Hindlimb muscle (tissue), 1 donor: ENCODE measurements around the gene ZBTB8OS. TPM values are rescaled to one million over a fixed set of nuclear protein-coding genes. Genes with fewer than 3 reads are reported as not detected.

Experiments used
- DNase-seq: peaks from one replicate; pipeline ENCODE4 v3.0.0-alpha.2; 2013
- polyA plus RNA-seq: library from polyadenylated mRNA; unstranded; fragments of 120-200 nt; gene quantifications from one replicate; pipeline ENCODE4 v1.2.1, GENCODE V29; 2013; ENCODE audit not compliant: insufficient read length

ZBTB8OS gene
- polyA plus RNA-seq, 1 donor: 23.2 TPM

GRCh38 chr1:32606565-32607371 lies 43.6 kb downstream of the ZBTB8OS start:
- DNase-seq: no peak

- no peak for DNase-seq
These were observed 44.5 kb downstream of the ZBTB8OS start for GRCh38 chr1:32605711-32606424.

GRCh38 chr1:32600034-32600433 lies 50.3 kb downstream of the ZBTB8OS start:
- DNase-seq: no peak

GRCh38 chr1:32592943-32593342 lies 57.4 kb downstream of the ZBTB8OS start:
- DNase-seq: no peak

GRCh38 chr1:32580348-32581017 lies 69.9 kb downstream of the ZBTB8OS start:
- DNase-seq: no peak

Other genes with a start within 250 kb of the ZBTB8OS start
- 0.14 TPM for gene ZBTB8B, start 185.5 kb downstream of the ZBTB8OS start, polyA plus RNA-seq
- gene ZBTB8A, start 111.1 kb downstream of the ZBTB8OS start, polyA plus RNA-seq: 10.5 TPM
- 149 TPM for gene RBBP4, start 658 bp upstream of the ZBTB8OS start, polyA plus RNA-seq
- gene SYNC, start 52.2 kb upstream of the ZBTB8OS start, polyA plus RNA-seq: 51.6 TPM
- 40.4 TPM for gene YARS1, start 166.8 kb upstream of the ZBTB8OS start, polyA plus RNA-seq
- 23.7 TPM for gene S100PBP, start 167.1 kb upstream of the ZBTB8OS start, polyA plus RNA-seq
- gene FNDC5, start 220.4 kb upstream of the ZBTB8OS start, polyA plus RNA-seq: 209 TPM
- gene HPCA, start 235.9 kb upstream of the ZBTB8OS start, polyA plus RNA-seq: 0.92 TPM